Measurements from ENCODE around the gene AFF3.

GRCh38 chr2:99659874-99660273 lies 482.5 kb downstream of the AFF3 start:
- TF ChIP-seq, protein P1, sequence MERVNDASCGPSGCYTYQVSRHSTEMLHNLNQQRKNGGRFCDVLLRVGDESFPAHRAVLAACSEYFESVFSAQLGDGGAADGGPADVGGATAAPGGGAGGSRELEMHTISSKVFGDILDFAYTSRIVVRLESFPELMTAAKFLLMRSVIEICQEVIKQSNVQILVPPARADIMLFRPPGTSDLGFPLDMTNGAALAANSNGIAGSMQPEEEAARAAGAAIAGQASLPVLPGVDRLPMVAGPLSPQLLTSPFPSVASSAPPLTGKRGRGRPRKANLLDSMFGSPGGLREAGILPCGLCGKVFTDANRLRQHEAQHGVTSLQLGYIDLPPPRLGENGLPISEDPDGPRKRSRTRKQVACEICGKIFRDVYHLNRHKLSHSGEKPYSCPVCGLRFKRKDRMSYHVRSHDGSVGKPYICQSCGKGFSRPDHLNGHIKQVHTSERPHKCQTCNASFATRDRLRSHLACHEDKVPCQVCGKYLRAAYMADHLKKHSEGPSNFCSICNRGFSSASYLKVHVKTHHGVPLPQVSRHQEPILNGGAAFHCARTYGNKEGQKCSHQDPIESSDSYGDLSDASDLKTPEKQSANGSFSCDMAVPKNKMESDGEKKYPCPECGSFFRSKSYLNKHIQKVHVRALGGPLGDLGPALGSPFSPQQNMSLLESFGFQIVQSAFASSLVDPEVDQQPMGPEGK (CRISPR knock-in tag; IDR thresholded peaks at IDR 0.05; ENCODE audit: borderline replicate concordance): no peak
- no peak for TF ChIP-seq ZC3H10 (CRISPR knock-in tag; IDR thresholded peaks at IDR 0.05)
- no peak for TF ChIP-seq BACH2 (CRISPR knock-in tag; IDR thresholded peaks at IDR 0.05; ENCODE audit: borderline replicate concordance)
- TF ChIP-seq ARNTL (CRISPR knock-in tag; IDR thresholded peaks at IDR 0.05; ENCODE audit: borderline replicate concordance, low read depth): no peak
- no peak for TF ChIP-seq CSRNP3 (CRISPR knock-in tag; IDR thresholded peaks at IDR 0.05)
- no peak for TF ChIP-seq ZNF70 (CRISPR knock-in tag; IDR thresholded peaks at IDR 0.05)
- 0 out of 2 replicates have a peak, but pooled peaks have one; percentile 24 for TF ChIP-seq ISL1 (CRISPR knock-in tag; IDR thresholded peaks at IDR 0.05)
- no peak for TF ChIP-seq RARB (CRISPR knock-in tag; IDR thresholded peaks at IDR 0.05)

Data from SK-N-SH treated with all-trans-retinoic acid at 6 μM for 48 hours (cell line).